OCI-LY7 (cell line): Measurements from ENCODE around the gene SCN5A. TPM values are rescaled to one million over a fixed set of nuclear protein-coding genes. Genes with fewer than 3 reads are reported as not detected.

ENCODE experiments used
- BruUV-seq: library from RNA; stranded (reverse); fragments of 400-500 nt; replicated peaks from 2 replicates; lab custom pipeline; 2021; lab: Mats Ljungman, UMichigan
- CTCF ChIA-PET: fragments of 300-600 bp; sonication (Branson Sonifier 250); formaldehyde crosslinking; loops from one replicate; lab custom pipeline; 2022; ENCODE audit warnings: antibody characterized with exemption; ENCODE audit not compliant: unreplicated experiment; lab: Charles Lee
- POLR2A ChIA-PET: fragments of 300-600 bp; sonication (Branson Sonifier 250); formaldehyde crosslinking; loops from one replicate; lab custom pipeline; 2022; ENCODE audit warnings: antibody characterized with exemption; lab: Charles Lee
- DNase-seq: peaks from one replicate; pipeline ENCODE4 v3.0.0-alpha.2; 2015; ENCODE audit warnings: low spot score
- H2AFZ ChIP-seq: fragments of 200-600 bp; sonication (generic), shearing (Covaris generic); 2 replicates; pipeline ENCODE4 v1.6.1; 2014; ENCODE audit warnings: mild to moderate bottlenecking, antibody characterized with exemption, low read length, moderate library complexity
- H3K27ac ChIP-seq: fragments of 200-600 bp; sonication (generic); 2 replicates; pipeline ENCODE4 v1.5.1; 2014; ENCODE audit warnings: mixed run types, low read depth, mild to moderate bottlenecking, moderate library complexity, low read length, inconsistent platforms; ENCODE audit not compliant: poor library complexity, severe bottlenecking
- H3K36me3 ChIP-seq: fragments of 200-600 bp; sonication (generic); 2 replicates; pipeline ENCODE4 v1.6.1; 2014; ENCODE audit warnings: mild to moderate bottlenecking, antibody characterized with exemption, low read length, moderate library complexity, mixed read lengths; ENCODE audit not compliant: insufficient read depth
- H3K4me1 ChIP-seq: fragments of 200-600 bp; sonication (generic); 2 replicates; pipeline ENCODE4 v1.5.1; 2014; ENCODE audit warnings: mild to moderate bottlenecking, low read length; ENCODE audit not compliant: insufficient read depth, poor library complexity, severe bottlenecking
- H3K4me2 ChIP-seq: fragments of 200-600 bp; sonication (generic); 2 replicates; pipeline ENCODE4 v1.6.1; 2014; ENCODE audit warnings: mild to moderate bottlenecking, low read length
- H3K4me3 ChIP-seq: fragments of 200-600 bp; sonication (generic); 2 replicates; pipeline ENCODE4 v1.5.1; 2014; ENCODE audit warnings: mild to moderate bottlenecking, low read depth, low read length; ENCODE audit not compliant: poor library complexity, severe bottlenecking
- H3K79me2 ChIP-seq: fragments of 200-600 bp; sonication (generic); 2 replicates; pipeline ENCODE4 v1.6.1; 2016; ENCODE audit warnings: low read depth, mild to moderate bottlenecking, low read length, moderate library complexity, mixed read lengths; ENCODE audit not compliant: insufficient read depth
- H3K9me2 ChIP-seq: fragments of 200-600 bp; sonication (generic); 2 replicates; pipeline ENCODE4 v1.6.1; 2016; ENCODE audit warnings: mild to moderate bottlenecking, low read length, mixed read lengths; ENCODE audit not compliant: insufficient read depth
- H3K9me3 ChIP-seq: fragments of 200-600 bp; sonication (generic); 2 replicates; pipeline ENCODE4 v1.6.1; 2014; ENCODE audit warnings: mild to moderate bottlenecking, mixed run types, low read length, mixed read lengths
- H4K20me1 ChIP-seq: fragments of 200-600 bp; sonication (generic); 2 replicates; pipeline ENCODE4 v1.6.1; 2014; ENCODE audit warnings: mild to moderate bottlenecking, antibody characterized with exemption, low read length, moderate library complexity, mixed read lengths; ENCODE audit not compliant: insufficient read depth
- CTCF ChIP-seq: fragments of 200-600 bp; sonication (generic); conservative IDR thresholded peaks from 2 replicates; pipeline ENCODE4 v1.5.1; 2014; ENCODE audit warnings: mild to moderate bottlenecking, antibody characterized with exemption, low read length, moderate library complexity, mixed read lengths
- EZH2phosphoT487 ChIP-seq: fragments of 200-600 bp; sonication (generic); IDR thresholded peaks from 2 replicates; pipeline ENCODE4 v1.6.1; 2018; ENCODE audit warnings: low read depth, borderline replicate concordance, mild to moderate bottlenecking, mixed run types, antibody characterized with exemption, low read length, moderate library complexity, mixed read lengths
- intact Hi-C: fragments of 100-400 bp; cut with micrococcal nuclease; formaldehyde crosslinking; loops from one replicate; pipeline ENCODE4 v1.10.0; 2022; ENCODE audit not compliant: unreplicated experiment
- total RNA-seq, 2 experiments: library from RNA; depleted of rRNA in 1 of 2; stranded (reverse); fragments of >200 nt in 1 of 2; shearing (Covaris generic) in 1 of 2; gene quantifications; 2 replicates each; pipeline ENCODE4 v1.2.3, GENCODE V29; 2014 to 2022

Gene SCN5A
- total RNA-seq, 2 experiments from 2014 or later: not detected

- no peak for DNase-seq
- no peak overlapping the region for H3K27ac ChIP-seq
- no peaks in the 10 kb centered on the region for H3K36me3 ChIP-seq
- H3K9me3 ChIP-seq: no peaks in the 10 kb centered on the region
- no peak overlapping the region for H2AFZ ChIP-seq
- H3K9me2 ChIP-seq: no peaks in the 10 kb centered on the region
- TF ChIP-seq EZH2phosphoT487 (no peak), CTCF (no peak)
- H4K20me1 ChIP-seq: no peaks in the 10 kb centered on the region
- no peaks in the 10 kb centered on the region for H3K79me2 ChIP-seq
- POLR2A ChIA-PET: no interaction called here
- no peak overlapping the region for H3K4me3 ChIP-seq
- H3K4me2 ChIP-seq: no peak overlapping the region
- CTCF ChIA-PET: no interaction called here
- no peaks in the 10 kb centered on the region for H3K4me1 ChIP-seq
- intact Hi-C loops: no loop called here
- BruUV-seq: no TSS peak
Measured at GRCh38 chr3:38644016-38644661, 5.3 kb downstream of the SCN5A start.

GRCh38 chr3:38643592-38643991 lies 5.9 kb downstream of the SCN5A start:
- CTCF ChIA-PET: interaction anchor here (1.2 kb wide), 1 partner anchor 12 kb away, joined by 3 read pairs; no protein-coding TSS in a partner anchor
- intact Hi-C loops: no loop called here

More at GRCh38 chr3:38643592-38643991, 5.9 kb downstream of the SCN5A start:
- DNase-seq: no peak
- Histone ChIP-seq H3K36me3 (no peaks in the 10 kb centered on the region), H3K9me3 (no peaks in the 10 kb centered on the region), H3K27ac (no peak overlapping the region), H4K20me1 (no peaks in the 10 kb centered on the region), H3K4me1 (no peaks in the 10 kb centered on the region), H3K9me2 (no peaks in the 10 kb centered on the region), H3K4me2 (no peak overlapping the region), H2AFZ (no peak overlapping the region), H3K79me2 (no peaks in the 10 kb centered on the region), H3K4me3 (no peak overlapping the region)
- TF ChIP-seq EZH2phosphoT487 (no peak), CTCF (no peak)
- BruUV-seq: no TSS peak
- POLR2A ChIA-PET: no interaction called here
